ENCODE data around the gene JPT1.

JPT1 gene, protein sequence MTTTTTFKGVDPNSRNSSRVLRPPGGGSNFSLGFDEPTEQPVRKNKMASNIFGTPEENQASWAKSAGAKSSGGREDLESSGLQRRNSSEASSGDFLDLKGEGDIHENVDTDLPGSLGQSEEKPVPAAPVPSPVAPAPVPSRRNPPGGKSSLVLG

DNA sequence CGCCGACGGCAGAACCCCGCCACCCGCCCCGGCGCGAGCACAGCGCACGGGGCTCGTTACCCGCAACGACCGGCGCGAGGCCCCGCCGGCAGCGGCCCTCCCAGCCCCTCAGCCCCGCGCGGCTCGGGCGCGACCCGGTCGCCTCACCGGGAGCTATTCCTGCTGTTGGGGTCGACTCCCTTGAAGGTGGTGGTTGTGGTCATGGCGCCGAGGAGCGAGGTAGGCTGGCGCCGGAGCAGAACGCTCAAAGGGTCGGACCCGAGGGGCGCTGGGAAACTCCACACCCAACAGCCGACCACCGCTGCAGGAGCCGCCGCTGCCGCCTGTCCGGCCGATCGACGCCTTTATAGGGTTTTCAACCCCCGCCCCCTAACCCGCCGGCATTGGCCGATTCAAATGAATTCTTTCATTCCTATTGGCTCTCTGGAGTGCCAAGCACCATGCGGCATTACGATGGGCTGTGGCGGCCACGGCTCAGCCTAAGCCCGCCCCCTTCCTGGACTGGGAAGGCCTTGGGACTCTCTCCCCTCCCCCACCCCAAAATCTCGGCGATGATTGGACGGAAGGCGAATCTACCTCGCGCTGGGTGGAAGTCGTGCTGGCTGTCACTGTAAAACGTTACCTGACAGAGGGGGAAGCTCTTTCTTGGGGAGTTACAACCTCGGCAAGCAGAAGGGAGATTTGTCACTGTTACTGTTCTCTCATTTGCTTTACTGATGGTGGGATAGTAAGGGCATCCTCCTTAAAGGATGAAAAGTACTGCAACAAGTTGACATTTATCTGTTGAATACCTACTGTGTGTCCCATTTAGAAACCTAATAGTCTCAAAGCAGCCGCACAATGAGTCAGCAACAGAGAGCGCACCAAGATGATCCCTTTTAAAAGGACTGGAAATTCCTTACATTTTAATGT, at the start of gene JPT1:
TSS of gene JPT1 (minus strand) at position 318 of the 912 bp plus-strand sequence. CDS start at position 203, 115 bp downstream.
- TF ChIP-seq, protein P1, sequence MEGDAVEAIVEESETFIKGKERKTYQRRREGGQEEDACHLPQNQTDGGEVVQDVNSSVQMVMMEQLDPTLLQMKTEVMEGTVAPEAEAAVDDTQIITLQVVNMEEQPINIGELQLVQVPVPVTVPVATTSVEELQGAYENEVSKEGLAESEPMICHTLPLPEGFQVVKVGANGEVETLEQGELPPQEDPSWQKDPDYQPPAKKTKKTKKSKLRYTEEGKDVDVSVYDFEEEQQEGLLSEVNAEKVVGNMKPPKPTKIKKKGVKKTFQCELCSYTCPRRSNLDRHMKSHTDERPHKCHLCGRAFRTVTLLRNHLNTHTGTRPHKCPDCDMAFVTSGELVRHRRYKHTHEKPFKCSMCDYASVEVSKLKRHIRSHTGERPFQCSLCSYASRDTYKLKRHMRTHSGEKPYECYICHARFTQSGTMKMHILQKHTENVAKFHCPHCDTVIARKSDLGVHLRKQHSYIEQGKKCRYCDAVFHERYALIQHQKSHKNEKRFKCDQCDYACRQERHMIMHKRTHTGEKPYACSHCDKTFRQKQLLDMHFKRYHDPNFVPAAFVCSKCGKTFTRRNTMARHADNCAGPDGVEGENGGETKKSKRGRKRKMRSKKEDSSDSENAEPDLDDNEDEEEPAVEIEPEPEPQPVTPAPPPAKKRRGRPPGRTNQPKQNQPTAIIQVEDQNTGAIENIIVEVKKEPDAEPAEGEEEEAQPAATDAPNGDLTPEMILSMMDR (IDR thresholded peaks at IDR 0.05) = no peak
- peak within 1 kb of the TSS in 1 of 2 donors; percentile 81 for H3K27ac ChIP-seq
- peak within 1 kb of the TSS; percentile 95 for H3K4me3 ChIP-seq
- DNase-seq (ENCODE audit: low spot score) = peak; percentile 98

DNA sequence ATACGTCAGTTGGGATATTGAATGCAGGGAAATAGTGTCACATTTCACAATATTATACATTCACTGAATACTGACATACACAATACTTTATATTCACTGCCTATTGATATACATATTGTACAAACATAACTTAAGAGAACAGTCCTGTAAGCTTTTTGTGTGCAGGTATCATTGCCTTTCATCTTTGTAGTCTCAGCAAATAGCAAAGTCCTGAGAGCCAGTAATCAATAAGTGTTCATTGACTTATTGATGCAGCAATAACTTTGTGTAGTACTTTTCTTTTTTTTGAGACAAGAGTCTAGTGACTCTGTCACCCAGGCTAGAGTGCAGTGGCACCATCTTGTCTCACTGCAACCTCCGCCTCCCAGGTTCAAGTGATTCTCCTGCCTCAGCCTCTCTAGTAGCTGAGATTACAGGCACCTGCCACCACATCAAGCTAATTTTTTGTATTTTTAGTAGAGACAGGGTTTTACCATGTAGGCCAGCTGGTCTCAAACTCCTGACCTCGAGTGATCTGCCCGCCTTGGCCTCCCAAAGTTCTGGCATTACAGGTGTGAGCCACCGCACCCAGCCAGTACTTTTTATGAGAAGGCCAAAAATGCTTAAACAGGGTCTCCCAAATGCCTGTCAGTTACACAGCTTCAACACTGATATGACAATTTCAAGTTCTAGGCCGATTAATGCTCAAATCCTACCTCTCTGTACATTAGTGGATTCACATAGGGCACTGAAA, 45.7 kb upstream of the JPT1 start:
- H3K27ac ChIP-seq = no peak overlapping the region
- no peak overlapping the region for H3K4me3 ChIP-seq
- no peak for DNase-seq (ENCODE audit: low spot score)
- TF ChIP-seq, protein P1 (IDR thresholded peaks at IDR 0.05) = no peak

DNA sequence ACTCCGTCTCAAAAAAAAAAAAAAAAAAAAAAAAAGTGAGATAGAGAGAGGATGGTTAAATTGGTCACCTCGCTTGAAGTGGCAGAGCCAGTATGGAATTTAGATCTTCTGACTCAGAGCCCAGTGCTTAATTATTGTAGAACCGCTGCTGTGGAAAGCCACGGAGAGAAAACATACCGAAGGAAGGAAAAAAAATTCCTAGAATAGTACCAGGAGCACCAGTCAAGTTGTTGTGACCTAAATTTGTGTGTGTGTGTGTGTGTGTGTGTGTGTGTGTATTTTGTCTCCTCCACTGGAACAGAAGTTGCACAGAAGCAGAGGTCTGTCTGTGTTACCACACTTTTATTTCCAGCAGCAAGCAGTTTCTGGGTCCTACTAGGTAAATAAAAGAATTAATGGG, 40.6 kb upstream of the JPT1 start:
- no peak overlapping the region for H3K27ac ChIP-seq
- TF ChIP-seq, protein P1 (IDR thresholded peaks at IDR 0.05) = no peak
- DNase-seq (ENCODE audit: low spot score) = no peak
- no peak overlapping the region for H3K4me3 ChIP-seq

DNA sequence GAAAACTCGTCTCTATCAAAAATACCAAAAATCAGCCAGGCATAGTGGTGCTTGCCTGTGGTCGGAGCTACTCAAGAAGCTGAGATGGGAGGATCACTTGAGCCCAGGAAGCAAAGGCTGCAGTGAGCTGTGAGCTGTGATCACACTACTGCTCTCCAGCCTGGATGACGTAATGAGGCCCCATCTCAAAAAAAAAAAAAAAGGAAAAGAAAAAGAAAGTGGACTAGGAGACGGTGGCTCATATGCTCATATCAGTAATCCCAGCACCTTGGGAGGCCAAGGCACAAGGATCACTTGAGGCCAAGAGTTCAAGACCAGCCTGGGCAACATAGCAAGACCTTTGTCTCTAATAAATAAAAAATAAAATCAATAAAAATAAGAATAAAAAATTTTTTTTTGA, 37.3 kb upstream of the JPT1 start:
- Histone ChIP-seq H3K27ac (no peak overlapping the region), H3K4me3 (no peak overlapping the region)
- DNase-seq (ENCODE audit: low spot score) = no peak
- TF ChIP-seq, protein P1 (IDR thresholded peaks at IDR 0.05) = no peak

DNA sequence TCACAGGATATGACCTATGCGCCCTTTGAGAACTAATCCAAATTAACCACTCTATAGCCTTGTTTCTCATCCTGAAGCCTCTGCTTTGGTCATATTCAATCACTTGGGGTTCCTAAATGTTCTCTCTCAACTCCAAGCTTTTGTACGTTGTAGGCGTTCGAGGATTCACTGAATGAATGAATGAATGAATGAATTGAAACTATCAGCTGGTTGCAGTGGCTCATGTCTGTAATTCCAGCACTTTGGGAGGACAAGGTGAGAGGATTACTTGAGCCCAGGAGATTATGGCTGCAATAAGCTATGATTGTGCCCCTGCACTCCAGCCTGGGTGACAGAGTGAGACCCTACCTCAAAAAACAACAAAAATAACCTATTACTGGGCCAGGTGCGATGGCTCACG, 34.3 kb upstream of the JPT1 start:
- TF ChIP-seq, protein P1 (IDR thresholded peaks at IDR 0.05) = no peak
- DNase-seq (ENCODE audit: low spot score) = no peak
- Histone ChIP-seq H3K4me3 (no peak overlapping the region), H3K27ac (no peak overlapping the region)

DNA sequence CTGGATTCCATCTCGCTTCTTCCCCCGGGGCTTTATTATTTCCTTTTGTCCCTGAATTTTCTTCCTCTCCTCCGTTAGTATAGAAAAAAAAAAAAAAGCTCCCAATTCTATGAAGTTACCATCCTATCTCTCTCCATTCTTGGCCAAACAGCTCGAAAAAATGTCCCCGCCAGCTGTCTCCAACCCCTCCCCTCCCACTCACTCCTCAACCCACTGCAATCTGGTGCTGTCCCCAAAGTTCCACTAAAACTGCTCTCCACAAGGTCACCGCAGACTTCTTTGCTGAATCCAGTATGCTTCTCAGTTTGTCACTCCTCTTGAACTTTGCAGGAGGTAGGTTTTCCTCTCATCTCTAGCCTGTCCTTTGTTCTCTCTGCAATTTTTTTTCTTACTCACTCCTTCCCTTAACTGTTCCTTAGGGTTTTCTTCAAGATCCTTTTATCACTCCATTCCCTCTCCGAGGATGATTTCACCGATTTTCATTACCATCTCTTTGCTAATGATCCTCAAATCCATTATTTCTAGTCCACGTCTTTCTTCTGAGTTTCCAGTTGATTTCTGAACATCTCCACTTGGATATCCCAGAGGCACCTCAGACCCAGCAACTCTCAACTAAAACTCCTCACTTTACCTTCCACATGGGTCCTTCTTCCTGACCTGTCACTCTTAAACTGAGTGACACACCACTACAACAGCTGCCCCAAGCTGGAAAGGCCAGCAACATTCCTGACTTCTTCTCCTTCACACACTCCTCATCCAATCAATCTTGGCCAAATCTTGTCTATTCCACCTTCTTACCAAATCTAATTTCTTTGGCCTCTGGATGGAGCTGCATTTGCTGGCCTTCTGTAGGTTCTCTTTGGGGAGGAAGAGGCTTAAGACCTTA, 29.9 kb upstream of the JPT1 start:
- no peak for DNase-seq (ENCODE audit: low spot score)
- TF ChIP-seq, protein P1 (IDR thresholded peaks at IDR 0.05) = no peak
- peak overlapping the region in 1 of 2 donors; percentile 99 for H3K27ac ChIP-seq
- no peak overlapping the region for H3K4me3 ChIP-seq
